C4-2B (cell line): ENCODE data around the gene PPL.

Experiments
- H3K27ac ChIP-seq: fragments of 450-650 bp; 2 replicates; pipeline ENCODE4 v1.5.1; 2017
- CTCF ChIP-seq: fragments of 450-650 bp; conservative IDR thresholded peaks from 2 replicates; pipeline ENCODE4 v1.5.1; 2017; ENCODE audit warnings: mild to moderate bottlenecking
- ZFX ChIP-seq: fragments of 450-650 bp; IDR thresholded peaks from 2 replicates; pipeline ENCODE4 v1.6.1; 2017

The PPL gene

GRCh38 chr16:4882633-4883285 lies 54.2 kb downstream of the PPL start:
- TF ChIP-seq CTCF (no peak), ZFX (no peak)
- no peak overlapping the region for H3K27ac ChIP-seq

- H3K27ac ChIP-seq, result no peak overlapping the region
- TF ChIP-seq ZFX (no peak), CTCF (no peak)
Measured at GRCh38 chr16:4882000-4882632, 54.8 kb downstream of the PPL start.

- no peak for TF ChIP-seq ZFX
- TF ChIP-seq CTCF, result no peak
- no peak overlapping the region for H3K27ac ChIP-seq
Measured at GRCh38 chr16:4880006-4880580, 56.9 kb downstream of the PPL start.

GRCh38 chr16:4879049-4879448 lies 57.9 kb downstream of the PPL start:
- TF ChIP-seq CTCF (no peak), ZFX (no peak)
- H3K27ac ChIP-seq, result no peak overlapping the region

GRCh38 chr16:4877380-4877685 lies 59.6 kb downstream of the PPL start:
- H3K27ac ChIP-seq, result no peak overlapping the region
- TF ChIP-seq CTCF, result no peak
- no peak for TF ChIP-seq ZFX

GRCh38 chr16:4876646-4877379 lies 60.1 kb downstream of the PPL start:
- H3K27ac ChIP-seq, result no peak overlapping the region
- TF ChIP-seq CTCF (no peak), ZFX (no peak)

- no peak for TF ChIP-seq ZFX
- TF ChIP-seq CTCF, result no peak
- H3K27ac ChIP-seq, result no peak overlapping the region
Measured at GRCh38 chr16:4874666-4875065, 62.3 kb downstream of the PPL start.
